Sigmoid colon (tissue), 7 donors: Measurements from ENCODE around the gene POMP. TPM values are rescaled to one million over a fixed set of nuclear protein-coding genes. Genes with fewer than 3 reads are reported as not detected.

Source experiments
- DNase-seq: peaks from one replicate; pipeline ENCODE4 v3.0.0-alpha.2; 2019
- H3K27ac ChIP-seq, 4 donors: fragments of 200-600 bp; sonication (generic); one replicate each; pipeline ENCODE4 v1.5.1; 2016 to 2019; ENCODE audit warnings: mild to moderate bottlenecking in 1 of 4
- H3K27me3 ChIP-seq, 3 donors: fragments of 200-600 bp; sonication (generic); one replicate each; pipeline ENCODE4 v1.5.1; 2019; ENCODE audit warnings: mild to moderate bottlenecking in 1 of 3
- H3K36me3 ChIP-seq, 4 donors: fragments of 200-600 bp; sonication (generic); one replicate each; pipeline ENCODE4 v1.5.1; 2016 to 2019
- H3K4me1 ChIP-seq, 4 donors: fragments of 200-600 bp; sonication (generic); one replicate each; pipeline ENCODE4 v1.5.1; 2017 to 2019
- H3K4me3 ChIP-seq, 4 donors: fragments of 200-600 bp; sonication (generic); one replicate each; pipeline ENCODE4 v1.5.1; 2017 to 2019; ENCODE audit warnings: mild to moderate bottlenecking in 2 of 4, moderate library complexity in 1 of 4
- H3K9me3 ChIP-seq, 4 donors: fragments of 200-600 bp in 3 of 4; sonication (generic) in 3 of 4; one replicate each; pipeline versions ENCODE4 v1.5.1 to v1.6.1; 2013 to 2019
- CTCF ChIP-seq, 4 experiments: fragments of 450-650 bp in 3 of 4; fragments of 200-600 bp in 1 of 4; IDR thresholded peaks; one replicate each; pipeline ENCODE4 v1.5.1; 2016 to 2019; ENCODE audit warnings: antibody characterized with exemption in 4 of 4, mild to moderate bottlenecking in 3 of 4, moderate library complexity in 2 of 4
- EP300 ChIP-seq, 4 donors: sonication (generic); formaldehyde crosslinking; IDR thresholded peaks; one replicate each; pipeline ENCODE4 v1.6.1; 2017; ENCODE audit warnings: antibody characterized with exemption in 4 of 4
- POLR2A ChIP-seq, 2 donors: fragments of 450-650 bp; IDR thresholded peaks; one replicate each; pipeline ENCODE4 v1.6.1; 2016; ENCODE audit warnings: antibody characterized with exemption in 2 of 2, mild to moderate bottlenecking in 2 of 2, moderate library complexity in 2 of 2
- POLR2AphosphoS5 ChIP-seq, 4 donors: sonication (generic); formaldehyde crosslinking; IDR thresholded peaks; one replicate each; pipeline ENCODE4 v1.6.1; 2017; ENCODE audit warnings: antibody characterized with exemption in 4 of 4
- WGBS, 2 donors: extraction: QIAGEN DNeasy Blood & Tissue Kit; methylation state at CpG; one replicate each; pipeline ENCODE4 v1.1.7; 2013; 5-methylcytosine and 5-hydroxymethylcytosine counted together
- intact Hi-C: fragments of 100-400 bp; cut with DNase I; formaldehyde crosslinking; loops from one replicate; pipeline ENCODE4 v1.15.1; 2023
- polyA plus RNA-seq, 3 donors: library from polyadenylated mRNA; stranded (reverse); fragments of 200-250 nt; gene quantifications; one replicate each; pipeline ENCODE4 v1.2.3, GENCODE V29; 2013
- total RNA-seq, 4 donors: library from RNA; depleted of rRNA; stranded (reverse); fragments of >200 nt; gene quantifications; one replicate each; pipeline ENCODE4 v1.1.0, GENCODE V29; 2016
- donor health status: healthy with polysubstance abuse.
- donor health status: Bipolar disorder and iron deficiency.
- donor health status: healthy.

POMP gene
- total and polyA plus RNA-seq, 7 donors: 38.6 to 163 (median 96.4) TPM

GRCh38 chr13:28704282-28704681 lies 45.4 kb downstream of the POMP start:
- no peak for TF ChIP-seq EP300 (IDR thresholded peaks at IDR 0.05)
- no peak for TF ChIP-seq CTCF (IDR thresholded peaks at IDR 0.05)
- TF ChIP-seq POLR2A (IDR thresholded peaks at IDR 0.05): no peak
- no peak for TF ChIP-seq POLR2AphosphoS5 (IDR thresholded peaks at IDR 0.05)
- DNase-seq: no peak
- peaks cover 3 to 46% (median 8%) of the 10 kb centered on the region in 4 donors for H3K36me3 ChIP-seq

GRCh38 chr13:28704919-28705318 lies 46.0 kb downstream of the POMP start:
- no peaks in the 10 kb centered on the region for H3K4me1 ChIP-seq
- intact Hi-C loops: no loop called here
- peaks cover 3 to 40% (median 7%) of the 10 kb centered on the region in 4 donors for H3K36me3 ChIP-seq
- DNase-seq: no peak
- H3K27ac ChIP-seq: no peak overlapping the region
- no peaks in the 10 kb centered on the region for H3K27me3 ChIP-seq
- TF ChIP-seq POLR2A (IDR thresholded peaks at IDR 0.05) (no peak), POLR2AphosphoS5 (IDR thresholded peaks at IDR 0.05) (no peak), CTCF (IDR thresholded peaks at IDR 0.05) (no peak), EP300 (IDR thresholded peaks at IDR 0.05) (no peak)
- no peaks in the 10 kb centered on the region for H3K9me3 ChIP-seq
- H3K4me3 ChIP-seq: no peak overlapping the region

More at GRCh38 chr13:28704282-28704681, 45.4 kb downstream of the POMP start:
- no peaks in the 10 kb centered on the region for H3K27me3 ChIP-seq
- no peak overlapping the region for H3K4me3 ChIP-seq
- H3K9me3 ChIP-seq: no peaks in the 10 kb centered on the region
- H3K27ac ChIP-seq: no peak overlapping the region
- no peaks in the 10 kb centered on the region for H3K4me1 ChIP-seq
- intact Hi-C loops: no loop called here

- no peaks in the 10 kb centered on the region for H3K4me1 ChIP-seq
- 75 to 82% methylated on average over 5 of the region's 5 CpGs for WGBS, 2 donors
- H3K27ac ChIP-seq: no peak overlapping the region
- H3K27me3 ChIP-seq: no peaks in the 10 kb centered on the region
- peaks cover 0 to 33% (median 4%) of the 10 kb centered on the region in 4 donors for H3K36me3 ChIP-seq
- intact Hi-C loops: no loop called here
- DNase-seq: no peak
- no peak for TF ChIP-seq POLR2AphosphoS5 (IDR thresholded peaks at IDR 0.05)
- no peak for TF ChIP-seq POLR2A (IDR thresholded peaks at IDR 0.05)
- TF ChIP-seq CTCF (IDR thresholded peaks at IDR 0.05): no peak
- no peak for TF ChIP-seq EP300 (IDR thresholded peaks at IDR 0.05)
- no peak overlapping the region for H3K4me3 ChIP-seq
- H3K9me3 ChIP-seq: no peaks in the 10 kb centered on the region
Observed at GRCh38 chr13:28705461-28706083, 46.6 kb downstream of the POMP start.

- 61 to 65% methylated on average over 5 of the region's 5 CpGs for WGBS, 2 donors
- Histone ChIP-seq H3K27ac (no peak overlapping the region), H3K36me3 (peaks cover 0 to 11% (median 0%) of the 10 kb centered on the region in 4 donors), H3K4me3 (no peak overlapping the region), H3K4me1 (no peaks in the 10 kb centered on the region), H3K27me3 (no peaks in the 10 kb centered on the region), H3K9me3 (no peaks in the 10 kb centered on the region)
- DNase-seq: no peak
- TF ChIP-seq POLR2AphosphoS5 (IDR thresholded peaks at IDR 0.05) (no peak), EP300 (IDR thresholded peaks at IDR 0.05) (no peak), POLR2A (IDR thresholded peaks at IDR 0.05) (no peak), CTCF (IDR thresholded peaks at IDR 0.05) (no peak)
- intact Hi-C loops: no loop called here
Observed at GRCh38 chr13:28707629-28708427, 48.9 kb downstream of the POMP start.
